ENCODE results near the gene LRRFIP2.

LRRFIP2 gene

GRCh38 chr3:37202035-37202434, 27.7 kb upstream of the LRRFIP2 start:
- no peak for TF ChIP-seq CTCF (conservative IDR thresholded peaks at IDR 0.05; ENCODE audit: control insufficient read depth, insufficient read depth, low read depth, low read length)
- no peak overlapping the region for H3K4me3 ChIP-seq (ENCODE audit: control insufficient read depth, low read depth, low read length)
- DNase-seq (ENCODE audit: low read depth): no peak

- no peak for TF ChIP-seq CTCF (conservative IDR thresholded peaks at IDR 0.05; ENCODE audit: control insufficient read depth, insufficient read depth, low read depth, low read length)
- DNase-seq (ENCODE audit: low read depth): no peak
- no peak overlapping the region for H3K4me3 ChIP-seq (ENCODE audit: control insufficient read depth, low read depth, low read length)
Observed at GRCh38 chr3:37200141-37200540, 25.8 kb upstream of the LRRFIP2 start.

GRCh38 chr3:37198996-37199395, 24.6 kb upstream of the LRRFIP2 start:
- H3K4me3 ChIP-seq (ENCODE audit: control insufficient read depth, low read depth, low read length): no peak overlapping the region
- TF ChIP-seq CTCF (conservative IDR thresholded peaks at IDR 0.05; ENCODE audit: control insufficient read depth, insufficient read depth, low read depth, low read length): no peak
- peak; percentile 70 for DNase-seq (ENCODE audit: low read depth)

GRCh38 chr3:37198547-37198946, 24.2 kb upstream of the LRRFIP2 start:
- no peak for DNase-seq (ENCODE audit: low read depth)
- H3K4me3 ChIP-seq (ENCODE audit: control insufficient read depth, low read depth, low read length): no peak overlapping the region
- TF ChIP-seq CTCF (conservative IDR thresholded peaks at IDR 0.05; ENCODE audit: control insufficient read depth, insufficient read depth, low read depth, low read length): no peak

GRCh38 chr3:37197810-37198371, 23.5 kb upstream of the LRRFIP2 start:
- no peak overlapping the region for H3K4me3 ChIP-seq (ENCODE audit: control insufficient read depth, low read depth, low read length)
- no peak for TF ChIP-seq CTCF (conservative IDR thresholded peaks at IDR 0.05; ENCODE audit: control insufficient read depth, insufficient read depth, low read depth, low read length)
- peak; percentile 88 for DNase-seq (ENCODE audit: low read depth)

- H3K4me3 ChIP-seq (ENCODE audit: control insufficient read depth, low read depth, low read length): no peak overlapping the region
Observed at GRCh38 chr3:37194533-37194932, 20.2 kb upstream of the LRRFIP2 start.

More at GRCh38 chr3:37194533-37194932, 20.2 kb upstream of the LRRFIP2 start:
- TF ChIP-seq CTCF (conservative IDR thresholded peaks at IDR 0.05; ENCODE audit: control insufficient read depth, insufficient read depth, low read depth, low read length): no peak
- no peak for DNase-seq (ENCODE audit: low read depth)

Measured in fibroblast of mammary gland (primary cell).